KMS-11 (cell line): ENCODE data around the gene NAV2.

ENCODE experiments used
- H2AFZ ChIP-seq: fragments of 200-600 bp; sonication (generic); 2 replicates; pipeline ENCODE4 v1.6.1; 2016; ENCODE audit warnings: antibody characterized with exemption, mixed run types, low read depth
- H3K27ac ChIP-seq: fragments of 200-600 bp; sonication (generic); 2 replicates; pipeline ENCODE4 v1.6.1; 2016; ENCODE audit warnings: mild to moderate bottlenecking, mixed run types
- H3K27me3 ChIP-seq: fragments of 200-600 bp; sonication (generic); 2 replicates; pipeline ENCODE4 v1.6.1; 2017; ENCODE audit warnings: mild to moderate bottlenecking, low read depth, mixed run types, moderate library complexity; ENCODE audit not compliant: insufficient read depth
- H3K36me3 ChIP-seq: fragments of 200-600 bp; sonication (generic); 2 replicates; pipeline ENCODE4 v1.6.1; 2017; ENCODE audit warnings: mild to moderate bottlenecking, mixed run types; ENCODE audit not compliant: insufficient read depth
- H3K4me1 ChIP-seq: fragments of 200-600 bp; sonication (generic); 2 replicates; pipeline ENCODE4 v1.6.1; 2016; ENCODE audit warnings: mild to moderate bottlenecking, low read depth, mixed run types; ENCODE audit not compliant: poor library complexity, severe bottlenecking
- H3K4me2 ChIP-seq: fragments of 200-600 bp; sonication (generic); 2 replicates; pipeline ENCODE4 v1.7.0; 2016; ENCODE audit warnings: mild to moderate bottlenecking, mixed run types
- H3K4me3 ChIP-seq: fragments of 200-600 bp; sonication (generic); IDR thresholded peaks from 2 replicates; pipeline ENCODE4 v1.6.1; 2017; ENCODE audit warnings: low read depth, low read length, mixed read lengths; ENCODE audit not compliant: insufficient read depth
- H3K79me2 ChIP-seq: fragments of 200-600 bp; sonication (generic); 2 replicates; pipeline ENCODE4 v1.6.1; 2016; ENCODE audit warnings: low read depth, mixed run types; ENCODE audit not compliant: insufficient read depth
- H3K9ac ChIP-seq: fragments of 200-600 bp; sonication (generic); 2 replicates; pipeline ENCODE4 v1.6.1; 2016; ENCODE audit warnings: mild to moderate bottlenecking, mixed run types
- H4K20me1 ChIP-seq: fragments of 200-600 bp; sonication (generic); 2 replicates; pipeline ENCODE4 v1.6.1; 2016; ENCODE audit warnings: mild to moderate bottlenecking, mixed run types; ENCODE audit not compliant: insufficient read depth
- TF ChIP-seq, protein P1 (sequence below): fragments of 200-600 bp; sonication (generic); conservative IDR thresholded peaks from 2 replicates; pipeline ENCODE4 v1.6.1; 2017; ENCODE audit warnings: low read depth, mild to moderate bottlenecking, antibody characterized with exemption, low read length, moderate library complexity, mixed read lengths

NAV2 gene

DNA sequence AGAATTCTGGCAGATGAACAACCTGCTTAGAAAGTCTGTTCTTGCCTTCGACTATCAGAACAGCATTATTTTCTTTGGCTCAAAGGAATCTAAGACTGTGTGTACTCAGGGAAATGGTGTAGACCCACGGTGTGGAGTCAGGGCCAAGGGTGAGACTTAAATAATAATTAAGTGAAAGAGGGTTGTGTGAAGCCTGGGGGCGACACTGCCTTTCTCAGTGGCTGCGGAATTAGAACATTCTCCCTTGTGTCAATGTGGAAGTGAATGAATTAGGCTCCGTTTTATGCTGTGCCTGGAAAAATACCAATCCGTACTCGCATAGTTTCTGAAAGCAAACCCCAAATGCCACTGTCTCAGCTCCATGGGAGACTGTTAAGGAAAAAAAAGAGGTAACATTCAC, 50.7 kb downstream of the NAV2 start:
- no peak overlapping the region for H3K4me2 ChIP-seq
- H4K20me1 ChIP-seq, result no peaks in the 10 kb centered on the region
- peaks cover 6% of the 10 kb centered on the region; the same call in 1 of the 2 replicates for H3K27me3 ChIP-seq
- no peak overlapping the region for H3K4me3 ChIP-seq
- no peaks in the 10 kb centered on the region for H3K36me3 ChIP-seq
- H2AFZ ChIP-seq, result no peak overlapping the region
- H3K4me1 ChIP-seq, result no peaks in the 10 kb centered on the region
- no peaks in the 10 kb centered on the region for H3K79me2 ChIP-seq
- no peak overlapping the region for H3K9ac ChIP-seq
- TF ChIP-seq, protein P1, sequence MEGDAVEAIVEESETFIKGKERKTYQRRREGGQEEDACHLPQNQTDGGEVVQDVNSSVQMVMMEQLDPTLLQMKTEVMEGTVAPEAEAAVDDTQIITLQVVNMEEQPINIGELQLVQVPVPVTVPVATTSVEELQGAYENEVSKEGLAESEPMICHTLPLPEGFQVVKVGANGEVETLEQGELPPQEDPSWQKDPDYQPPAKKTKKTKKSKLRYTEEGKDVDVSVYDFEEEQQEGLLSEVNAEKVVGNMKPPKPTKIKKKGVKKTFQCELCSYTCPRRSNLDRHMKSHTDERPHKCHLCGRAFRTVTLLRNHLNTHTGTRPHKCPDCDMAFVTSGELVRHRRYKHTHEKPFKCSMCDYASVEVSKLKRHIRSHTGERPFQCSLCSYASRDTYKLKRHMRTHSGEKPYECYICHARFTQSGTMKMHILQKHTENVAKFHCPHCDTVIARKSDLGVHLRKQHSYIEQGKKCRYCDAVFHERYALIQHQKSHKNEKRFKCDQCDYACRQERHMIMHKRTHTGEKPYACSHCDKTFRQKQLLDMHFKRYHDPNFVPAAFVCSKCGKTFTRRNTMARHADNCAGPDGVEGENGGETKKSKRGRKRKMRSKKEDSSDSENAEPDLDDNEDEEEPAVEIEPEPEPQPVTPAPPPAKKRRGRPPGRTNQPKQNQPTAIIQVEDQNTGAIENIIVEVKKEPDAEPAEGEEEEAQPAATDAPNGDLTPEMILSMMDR, result no peak
- H3K27ac ChIP-seq, result no peak overlapping the region

DNA sequence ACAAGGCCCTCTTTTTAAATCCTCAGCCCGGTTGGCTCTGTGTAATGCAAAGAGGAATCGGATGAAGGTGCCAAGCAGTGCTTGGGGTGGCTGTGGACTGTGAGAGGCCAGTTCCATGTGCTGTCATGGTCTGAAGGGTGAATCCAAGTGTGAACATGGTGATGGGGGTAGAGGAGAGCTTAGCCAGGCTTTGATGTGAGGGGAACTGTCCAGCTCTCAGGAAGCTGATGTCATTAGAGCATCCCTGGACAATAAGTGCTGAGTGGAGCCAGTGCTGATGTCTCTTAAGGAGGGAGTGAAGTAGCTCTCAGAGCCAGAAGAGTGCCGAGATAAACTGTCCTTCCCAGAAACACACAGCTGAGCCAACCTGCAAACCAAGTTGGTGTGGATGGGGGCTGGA, 53.6 kb downstream of the NAV2 start:
- peaks cover 10% of the 10 kb centered on the region for H3K4me1 ChIP-seq
- no peak overlapping the region for H2AFZ ChIP-seq
- TF ChIP-seq, protein P1, result no peak
- H3K27me3 ChIP-seq, result peaks cover 24% of the 10 kb centered on the region; the same call in 1 of the 2 replicates
- no peak overlapping the region for H3K9ac ChIP-seq
- H3K4me2 ChIP-seq, result no peak overlapping the region
- no peaks in the 10 kb centered on the region for H3K79me2 ChIP-seq
- H3K36me3 ChIP-seq, result no peaks in the 10 kb centered on the region
- H4K20me1 ChIP-seq, result no peaks in the 10 kb centered on the region
- no peak overlapping the region for H3K4me3 ChIP-seq
- H3K27ac ChIP-seq, result no peak overlapping the region

DNA sequence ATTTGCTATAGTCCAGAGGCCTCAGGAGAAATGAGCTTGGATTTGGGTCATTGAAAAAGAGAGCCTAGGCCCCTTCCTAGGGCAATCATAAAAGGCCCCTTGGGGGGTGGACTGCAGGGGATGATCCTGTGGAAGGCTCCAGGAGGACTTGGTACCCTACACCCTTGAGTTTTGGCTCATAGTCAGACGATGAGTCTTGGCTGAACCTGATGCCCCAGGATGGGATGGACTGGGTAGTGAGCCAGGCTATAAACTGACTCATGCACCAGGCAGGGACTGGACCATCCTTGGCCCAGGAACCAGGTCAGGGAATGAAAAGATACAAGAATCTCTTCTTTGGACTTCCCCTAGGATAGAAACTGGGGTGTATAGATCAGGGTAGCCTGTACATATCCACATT, 54.2 kb downstream of the NAV2 start:
- peaks cover 28% of the 10 kb centered on the region; the same call in 1 of the 2 replicates for H3K27me3 ChIP-seq
- no peak overlapping the region for H3K9ac ChIP-seq
- H3K36me3 ChIP-seq, result no peaks in the 10 kb centered on the region
- H3K79me2 ChIP-seq, result no peaks in the 10 kb centered on the region
- TF ChIP-seq, protein P1, result no peak
- H3K27ac ChIP-seq, result no peak overlapping the region
- H2AFZ ChIP-seq, result no peak overlapping the region
- H3K4me3 ChIP-seq, result no peak overlapping the region
- H4K20me1 ChIP-seq, result no peaks in the 10 kb centered on the region
- peaks cover 10% of the 10 kb centered on the region for H3K4me1 ChIP-seq
- no peak overlapping the region for H3K4me2 ChIP-seq

DNA sequence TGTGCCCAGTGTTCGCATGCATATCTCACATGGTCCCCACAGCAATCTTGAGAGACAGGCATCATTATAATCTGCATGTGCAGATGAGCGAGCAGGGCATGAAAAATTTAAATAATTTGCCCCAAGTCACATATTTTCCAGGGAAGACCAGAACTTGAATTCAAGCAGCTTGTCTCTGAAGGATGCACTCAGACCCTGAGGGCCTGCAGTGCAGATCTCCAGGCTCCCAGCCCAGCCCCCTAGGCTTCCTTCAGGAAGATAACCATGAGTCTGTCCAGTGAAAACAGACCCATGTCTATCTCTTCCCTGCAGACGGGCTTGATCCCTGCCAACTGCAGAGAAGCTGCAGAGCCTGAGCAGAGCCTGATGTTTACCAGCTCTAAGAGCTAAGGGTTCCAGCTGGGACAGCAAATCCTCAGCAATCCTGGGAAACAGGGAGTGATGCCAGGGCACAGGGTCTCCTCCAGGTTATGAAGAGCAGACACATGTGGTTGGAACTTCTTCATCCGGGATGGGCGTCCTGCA, 55.1 kb downstream of the NAV2 start:
- Histone ChIP-seq H2AFZ (no peak overlapping the region), H3K79me2 (no peaks in the 10 kb centered on the region), H3K4me2 (no peak overlapping the region), H3K36me3 (no peaks in the 10 kb centered on the region), H3K27ac (no peak overlapping the region), H4K20me1 (no peaks in the 10 kb centered on the region), H3K4me1 (peaks cover 10% of the 10 kb centered on the region), H3K9ac (no peak overlapping the region), H3K27me3 (peaks cover 28% of the 10 kb centered on the region; the same call in 1 of the 2 replicates), H3K4me3 (no peak overlapping the region)
- TF ChIP-seq, protein P1, result no peak
